ENCODE measurements around the gene ITM2A.

ITM2A gene

GRCh38 chrX:79366873-79367749 is at the start of gene ITM2A:
Gene ITM2A (minus strand): TSS chrX:79367334. CDS start chrX:79367215, 119 bp downstream.
- TF ChIP-seq GATA3 (IDR thresholded peaks at IDR 0.05; ENCODE audit: low read depth, low read length) (no peak), GATA2 (IDR thresholded peaks at IDR 0.05; ENCODE audit: low read depth, low read length) (no peak)

GRCh38 chrX:79415056-79415455 is 47.9 kb upstream of the ITM2A start:
- TF ChIP-seq GATA2 (IDR thresholded peaks at IDR 0.05; ENCODE audit: low read depth, low read length) (no peak), GATA3 (IDR thresholded peaks at IDR 0.05; ENCODE audit: low read depth, low read length) (no peak)

- TF ChIP-seq GATA3 (IDR thresholded peaks at IDR 0.05; ENCODE audit: low read depth, low read length) = no peak
- TF ChIP-seq GATA2 (IDR thresholded peaks at IDR 0.05; ENCODE audit: low read depth, low read length) = no peak
Measured at GRCh38 chrX:79413963-79414362, 46.8 kb upstream of the ITM2A start.

GRCh38 chrX:79412972-79413371 is 45.8 kb upstream of the ITM2A start:
- TF ChIP-seq GATA2 (IDR thresholded peaks at IDR 0.05; ENCODE audit: low read depth, low read length) (no peak), GATA3 (IDR thresholded peaks at IDR 0.05; ENCODE audit: low read depth, low read length) (no peak)

- no peak for TF ChIP-seq GATA2 (IDR thresholded peaks at IDR 0.05; ENCODE audit: low read depth, low read length)
- no peak for TF ChIP-seq GATA3 (IDR thresholded peaks at IDR 0.05; ENCODE audit: low read depth, low read length)
Measured at GRCh38 chrX:79412166-79412565, 45.0 kb upstream of the ITM2A start.

- TF ChIP-seq GATA3 (IDR thresholded peaks at IDR 0.05; ENCODE audit: low read depth, low read length) (no peak), GATA2 (IDR thresholded peaks at IDR 0.05; ENCODE audit: low read depth, low read length) (no peak)
Measured at GRCh38 chrX:79409657-79410056, 42.5 kb upstream of the ITM2A start.

- TF ChIP-seq GATA2 (IDR thresholded peaks at IDR 0.05; ENCODE audit: low read depth, low read length) (no peak), GATA3 (IDR thresholded peaks at IDR 0.05; ENCODE audit: low read depth, low read length) (no peak)
Measured at GRCh38 chrX:79408623-79409322, 41.6 kb upstream of the ITM2A start.

GRCh38 chrX:79400623-79401022 is 33.5 kb upstream of the ITM2A start:
- TF ChIP-seq GATA2 (IDR thresholded peaks at IDR 0.05; ENCODE audit: low read depth, low read length) (no peak), GATA3 (IDR thresholded peaks at IDR 0.05; ENCODE audit: low read depth, low read length) (no peak)

- TF ChIP-seq GATA3 (IDR thresholded peaks at IDR 0.05; ENCODE audit: low read depth, low read length) (no peak), GATA2 (IDR thresholded peaks at IDR 0.05; ENCODE audit: low read depth, low read length) (no peak)
Measured at GRCh38 chrX:79375340-79375739, 8.2 kb upstream of the ITM2A start.

GRCh38 chrX:79371640-79372039 is 4.5 kb upstream of the ITM2A start:
- TF ChIP-seq GATA3 (IDR thresholded peaks at IDR 0.05; ENCODE audit: low read depth, low read length) (no peak), GATA2 (IDR thresholded peaks at IDR 0.05; ENCODE audit: low read depth, low read length) (no peak)

- TF ChIP-seq GATA2 (IDR thresholded peaks at IDR 0.05; ENCODE audit: low read depth, low read length) (no peak), GATA3 (IDR thresholded peaks at IDR 0.05; ENCODE audit: low read depth, low read length) (no peak)
Measured at GRCh38 chrX:79371101-79371500, 4.0 kb upstream of the ITM2A start.

- TF ChIP-seq GATA3 (IDR thresholded peaks at IDR 0.05; ENCODE audit: low read depth, low read length) (no peak), GATA2 (IDR thresholded peaks at IDR 0.05; ENCODE audit: low read depth, low read length) (no peak)
Measured at GRCh38 chrX:79369871-79370270, 2.7 kb upstream of the ITM2A start.

GRCh38 chrX:79368441-79368840 is 1.3 kb upstream of the ITM2A start:
- no peak for TF ChIP-seq GATA3 (IDR thresholded peaks at IDR 0.05; ENCODE audit: low read depth, low read length)
- no peak for TF ChIP-seq GATA2 (IDR thresholded peaks at IDR 0.05; ENCODE audit: low read depth, low read length)

GRCh38 chrX:79367907-79368306 is 773 bp upstream of the ITM2A start:
- TF ChIP-seq GATA3 (IDR thresholded peaks at IDR 0.05; ENCODE audit: low read depth, low read length) (no peak), GATA2 (IDR thresholded peaks at IDR 0.05; ENCODE audit: low read depth, low read length) (no peak)

- TF ChIP-seq GATA3 (IDR thresholded peaks at IDR 0.05; ENCODE audit: low read depth, low read length) = no peak
Measured at GRCh38 chrX:79366556-79366872, 620 bp downstream of the ITM2A start.

Measured in SH-SY5Y (cell line).